ENCODE measurements around the gene CMIP. TPM values are rescaled to one million over a fixed set of nuclear protein-coding genes. Genes with fewer than 3 reads are reported as not detected.

The CMIP gene
- polyA plus RNA-seq, 3 donors: 0.85 to 61.9 (median 0.93) TPM

- Mint-ChIP-seq H3K36me3 (peaks cover 2 to 3% of the 10 kb centered on the region in 2 donors), H3K4me3 (no peak overlapping the region), H3K27me3 (ENCODE audit: low read depth in 3 of 3) (peaks cover 0 to 3% (median 2%) of the 10 kb centered on the region in 3 donors), H3K9me3 (peaks cover 0 to 5% (median 0%) of the 10 kb centered on the region in 7 donors), H3K4me1 (peaks cover 48% of the 10 kb centered on the region), H3K27ac (peak overlapping the region in 1 of 7 donors; percentile 60)
- Histone ChIP-seq H3K27me3 (ENCODE audit: control insufficient read depth in 2 of 2, insufficient read depth in 2 of 2, low read length in 2 of 2) (no peaks in the 10 kb centered on the region), H3K79me2 (ENCODE audit: insufficient read depth, low read length) (no peaks in the 10 kb centered on the region), H3K9me3 (replicated peaks in 1 of 2; ENCODE audit: control insufficient read depth in 1 of 2, insufficient read depth in 1 of 2, low read length in 2 of 2) (no peaks in the 10 kb centered on the region), H3K36me3 (replicated peaks in 1 of 2; ENCODE audit: control insufficient read depth in 1 of 2, insufficient read depth in 2 of 2, low read length in 2 of 2) (no peaks in the 10 kb centered on the region), H3K4me2 (replicated peaks; ENCODE audit: extremely low read depth, low read length, poor library complexity, severe bottlenecking) (no peak overlapping the region), H3K9ac (ENCODE audit: insufficient read depth, low read length, poor library complexity, severe bottlenecking) (no peak overlapping the region), H2AFZ (ENCODE audit: insufficient read depth, low read depth, low read length, poor library complexity, severe bottlenecking) (no peak overlapping the region), H3K4me3 (replicated peaks in 1 of 3; ENCODE audit: low read depth in 2 of 3, low read length in 3 of 3) (no peak overlapping the region), H3K4me1 (ENCODE audit: control insufficient read depth in 1 of 2, insufficient read depth in 2 of 2, low read length in 2 of 2) (peaks cover 43 to 47% of the 10 kb centered on the region in 2 donors), H3K27ac (ENCODE audit: low read depth in 1 of 2, low read length in 2 of 2) (no peak overlapping the region), H4K20me1 (ENCODE audit: insufficient read depth, low read length) (no peaks in the 10 kb centered on the region)
- intact Hi-C loops (cut with micrococcal nuclease): loop anchor here in 1 of 2 donors (10.0 kb wide), 1 partner anchor 740 kb away; the partner anchor contains the start of genes CENPN and CMC2
- TF ChIP-seq, protein P1, sequence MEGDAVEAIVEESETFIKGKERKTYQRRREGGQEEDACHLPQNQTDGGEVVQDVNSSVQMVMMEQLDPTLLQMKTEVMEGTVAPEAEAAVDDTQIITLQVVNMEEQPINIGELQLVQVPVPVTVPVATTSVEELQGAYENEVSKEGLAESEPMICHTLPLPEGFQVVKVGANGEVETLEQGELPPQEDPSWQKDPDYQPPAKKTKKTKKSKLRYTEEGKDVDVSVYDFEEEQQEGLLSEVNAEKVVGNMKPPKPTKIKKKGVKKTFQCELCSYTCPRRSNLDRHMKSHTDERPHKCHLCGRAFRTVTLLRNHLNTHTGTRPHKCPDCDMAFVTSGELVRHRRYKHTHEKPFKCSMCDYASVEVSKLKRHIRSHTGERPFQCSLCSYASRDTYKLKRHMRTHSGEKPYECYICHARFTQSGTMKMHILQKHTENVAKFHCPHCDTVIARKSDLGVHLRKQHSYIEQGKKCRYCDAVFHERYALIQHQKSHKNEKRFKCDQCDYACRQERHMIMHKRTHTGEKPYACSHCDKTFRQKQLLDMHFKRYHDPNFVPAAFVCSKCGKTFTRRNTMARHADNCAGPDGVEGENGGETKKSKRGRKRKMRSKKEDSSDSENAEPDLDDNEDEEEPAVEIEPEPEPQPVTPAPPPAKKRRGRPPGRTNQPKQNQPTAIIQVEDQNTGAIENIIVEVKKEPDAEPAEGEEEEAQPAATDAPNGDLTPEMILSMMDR (IDR thresholded peaks at IDR 0.05): no peak
- WGBS (ENCODE audit: insufficient coverage): 100% methylated on average over 1 of the region's 4 CpGs
- no peak for DNase-seq
Measured at GRCh38 chr16:81744385-81744784, 299.8 kb downstream of the CMIP start.

GRCh38 chr16:81744911-81745310 is 300.3 kb downstream of the CMIP start:
- H3K27ac Mint-ChIP-seq: peak overlapping the region in 1 of 7 donors; percentile 60
- peaks cover under 1 to 3% (median 2%) of the 10 kb centered on the region in 3 donors for H3K27me3 Mint-ChIP-seq (ENCODE audit: low read depth in 3 of 3)
- Histone ChIP-seq H3K4me2 (replicated peaks; ENCODE audit: extremely low read depth, low read length, poor library complexity, severe bottlenecking) (no peak overlapping the region), H3K4me3 (replicated peaks in 1 of 3; ENCODE audit: low read depth in 2 of 3, low read length in 3 of 3) (no peak overlapping the region), H3K9me3 (replicated peaks in 1 of 2; ENCODE audit: control insufficient read depth in 1 of 2, insufficient read depth in 1 of 2, low read length in 2 of 2) (no peaks in the 10 kb centered on the region), H3K36me3 (replicated peaks in 1 of 2; ENCODE audit: control insufficient read depth in 1 of 2, insufficient read depth in 2 of 2, low read length in 2 of 2) (no peaks in the 10 kb centered on the region), H2AFZ (ENCODE audit: insufficient read depth, low read depth, low read length, poor library complexity, severe bottlenecking) (no peak overlapping the region), H3K27me3 (ENCODE audit: control insufficient read depth in 2 of 2, insufficient read depth in 2 of 2, low read length in 2 of 2) (no peaks in the 10 kb centered on the region), H3K4me1 (ENCODE audit: control insufficient read depth in 1 of 2, insufficient read depth in 2 of 2, low read length in 2 of 2) (peaks cover 37 to 42% of the 10 kb centered on the region in 2 donors), H3K27ac (ENCODE audit: low read depth in 1 of 2, low read length in 2 of 2) (no peak overlapping the region), H4K20me1 (ENCODE audit: insufficient read depth, low read length) (no peaks in the 10 kb centered on the region), H3K9ac (ENCODE audit: insufficient read depth, low read length, poor library complexity, severe bottlenecking) (no peak overlapping the region), H3K79me2 (ENCODE audit: insufficient read depth, low read length) (no peaks in the 10 kb centered on the region)
- WGBS (ENCODE audit: insufficient coverage): 100% methylated on average over 1 of the region's 4 CpGs
- peaks cover 2 to 5% of the 10 kb centered on the region in 2 donors for H3K36me3 Mint-ChIP-seq
- peaks cover 43% of the 10 kb centered on the region for H3K4me1 Mint-ChIP-seq
- H3K4me3 Mint-ChIP-seq: no peak overlapping the region
- H3K9me3 Mint-ChIP-seq: peaks cover 0 to 3% (median 0%) of the 10 kb centered on the region in 7 donors
- TF ChIP-seq, protein P1 (IDR thresholded peaks at IDR 0.05): no peak
- DNase-seq: no peak
- intact Hi-C loops (cut with micrococcal nuclease): loop anchor here in 1 of 2 donors (10.0 kb wide), 1 partner anchor 740 kb away; the partner anchor contains the start of genes CENPN and CMC2

All from CD14-positive monocyte (primary cell).